Suprapubic skin (tissue), 4 donors: ENCODE data around the gene SND1. TPM values are rescaled to one million over a fixed set of nuclear protein-coding genes. Genes with fewer than 3 reads are reported as not detected.

Experiments
- DNase-seq, 2 donors: peaks; one replicate each; pipeline ENCODE4 v3.0.0-alpha.2; 2019; ENCODE audit warnings: low spot score in 2 of 2
- H3K27ac ChIP-seq: fragments of 200-600 bp; sonication (generic); one replicate; pipeline ENCODE4 v1.5.1; 2019
- H3K27me3 ChIP-seq: fragments of 200-600 bp; sonication (generic); one replicate; pipeline ENCODE4 v1.5.1; 2019
- H3K36me3 ChIP-seq: fragments of 200-600 bp; sonication (generic); one replicate; pipeline ENCODE4 v1.5.1; 2019
- H3K4me1 ChIP-seq: fragments of 200-600 bp; sonication (generic); one replicate; pipeline ENCODE4 v1.5.1; 2019
- H3K4me3 ChIP-seq: fragments of 200-600 bp; sonication (generic); one replicate; pipeline ENCODE4 v1.5.1; 2019; ENCODE audit warnings: mild to moderate bottlenecking
- H3K9me3 ChIP-seq: fragments of 200-600 bp; sonication (generic); one replicate; pipeline ENCODE4 v1.5.1; 2019
- EP300 ChIP-seq: sonication (generic); formaldehyde crosslinking; IDR thresholded peaks from one replicate; pipeline ENCODE4 v1.6.1; 2017; ENCODE audit warnings: antibody characterized with exemption
- POLR2A ChIP-seq, 2 donors: fragments of 450-650 bp; IDR thresholded peaks; one replicate each; pipeline ENCODE4 v1.6.1; 2017; ENCODE audit warnings: antibody characterized with exemption in 2 of 2, mild to moderate bottlenecking in 2 of 2, moderate library complexity in 2 of 2
- POLR2AphosphoS5 ChIP-seq, 3 donors: sonication (generic); formaldehyde crosslinking; IDR thresholded peaks; one replicate each; pipeline ENCODE4 v1.6.1; 2017; ENCODE audit warnings: antibody characterized with exemption in 3 of 3
- WGBS: methylation state at CpG from one replicate; pipeline ENCODE4 v1.1.5; 2018; 5-methylcytosine and 5-hydroxymethylcytosine counted together
- total RNA-seq, 4 donors: library from RNA; depleted of rRNA; stranded (reverse); fragments of >200 nt; gene quantifications; one replicate each; pipeline ENCODE4 v1.1.0, GENCODE V29; 2016
- TF ChIP-seq, protein P1 (sequence below), 2 donors: fragments of 200-600 bp in 1 of 2; fragments of 450-650 bp in 1 of 2; sonication (generic) in 1 of 2; IDR thresholded peaks; one replicate each; pipeline ENCODE4 v1.5.1; 2016 to 2019; ENCODE audit warnings: antibody characterized with exemption in 2 of 2, mild to moderate bottlenecking in 1 of 2, moderate library complexity in 1 of 2

SND1 gene
- total RNA-seq, 4 donors from 2014 or later, result 72.2 to 99.8 (median 77.2) TPM

DNA sequence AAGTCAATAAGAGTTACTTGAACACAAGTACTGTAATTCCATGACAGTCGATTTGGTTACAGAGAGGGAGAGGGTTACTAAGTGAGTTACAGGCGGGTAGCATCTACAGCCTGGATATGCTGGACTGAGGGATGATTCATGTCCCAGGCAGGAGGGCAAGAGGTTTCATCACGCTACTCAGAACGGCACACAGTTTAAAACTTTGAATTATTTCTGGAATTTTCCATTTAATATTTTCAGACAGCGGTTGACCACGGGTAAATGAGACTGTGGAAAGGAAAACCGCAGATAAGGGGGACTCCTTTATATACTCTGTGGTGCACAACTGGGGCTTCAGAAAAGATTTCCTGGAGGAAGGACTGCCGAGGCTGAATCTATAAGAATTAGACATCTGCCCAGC is 404.9 kb downstream of the SND1 start:
- DNase-seq, result no peak
- H3K27me3 ChIP-seq, result no peaks in the 10 kb centered on the region
- no peak overlapping the region for H3K4me3 ChIP-seq
- H3K27ac ChIP-seq, result no peak overlapping the region
- TF ChIP-seq POLR2A (IDR thresholded peaks at IDR 0.05) (no peak), EP300 (no peak), POLR2AphosphoS5 (IDR thresholded peaks at IDR 0.05) (no peak)
- TF ChIP-seq, protein P1, sequence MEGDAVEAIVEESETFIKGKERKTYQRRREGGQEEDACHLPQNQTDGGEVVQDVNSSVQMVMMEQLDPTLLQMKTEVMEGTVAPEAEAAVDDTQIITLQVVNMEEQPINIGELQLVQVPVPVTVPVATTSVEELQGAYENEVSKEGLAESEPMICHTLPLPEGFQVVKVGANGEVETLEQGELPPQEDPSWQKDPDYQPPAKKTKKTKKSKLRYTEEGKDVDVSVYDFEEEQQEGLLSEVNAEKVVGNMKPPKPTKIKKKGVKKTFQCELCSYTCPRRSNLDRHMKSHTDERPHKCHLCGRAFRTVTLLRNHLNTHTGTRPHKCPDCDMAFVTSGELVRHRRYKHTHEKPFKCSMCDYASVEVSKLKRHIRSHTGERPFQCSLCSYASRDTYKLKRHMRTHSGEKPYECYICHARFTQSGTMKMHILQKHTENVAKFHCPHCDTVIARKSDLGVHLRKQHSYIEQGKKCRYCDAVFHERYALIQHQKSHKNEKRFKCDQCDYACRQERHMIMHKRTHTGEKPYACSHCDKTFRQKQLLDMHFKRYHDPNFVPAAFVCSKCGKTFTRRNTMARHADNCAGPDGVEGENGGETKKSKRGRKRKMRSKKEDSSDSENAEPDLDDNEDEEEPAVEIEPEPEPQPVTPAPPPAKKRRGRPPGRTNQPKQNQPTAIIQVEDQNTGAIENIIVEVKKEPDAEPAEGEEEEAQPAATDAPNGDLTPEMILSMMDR (IDR thresholded peaks at IDR 0.05), result no peak
- WGBS, result 91% methylated on average over 8 of the region's 8 CpGs
- no peaks in the 10 kb centered on the region for H3K36me3 ChIP-seq
- H3K9me3 ChIP-seq, result no peaks in the 10 kb centered on the region
- H3K4me1 ChIP-seq, result no peaks in the 10 kb centered on the region

DNA sequence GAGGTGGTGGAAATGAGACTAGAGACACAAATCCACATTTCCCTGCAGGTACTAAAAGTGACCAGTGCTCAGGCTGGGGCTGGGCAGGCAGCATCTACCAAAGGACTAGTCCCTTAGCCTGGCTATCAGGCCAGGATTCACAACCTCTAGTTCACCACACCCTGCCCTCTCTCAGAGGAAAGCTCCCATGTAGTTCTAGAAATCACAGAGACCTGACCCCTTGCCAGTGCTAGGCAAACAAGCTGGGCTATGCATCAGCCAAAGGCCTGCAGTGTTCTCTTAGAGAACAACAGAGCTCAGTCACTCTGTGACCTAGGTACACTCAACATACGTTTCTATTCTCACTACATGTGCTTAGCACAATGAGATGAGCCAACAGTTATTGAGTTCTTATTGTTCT is 405.9 kb downstream of the SND1 start:
- Histone ChIP-seq H3K36me3 (no peaks in the 10 kb centered on the region), H3K27ac (no peak overlapping the region), H3K9me3 (no peaks in the 10 kb centered on the region), H3K27me3 (no peaks in the 10 kb centered on the region), H3K4me3 (no peak overlapping the region), H3K4me1 (no peaks in the 10 kb centered on the region)
- no peak for TF ChIP-seq EP300
- no peak for DNase-seq
- 86% methylated on average over 1 of the region's 1 CpG for WGBS

DNA sequence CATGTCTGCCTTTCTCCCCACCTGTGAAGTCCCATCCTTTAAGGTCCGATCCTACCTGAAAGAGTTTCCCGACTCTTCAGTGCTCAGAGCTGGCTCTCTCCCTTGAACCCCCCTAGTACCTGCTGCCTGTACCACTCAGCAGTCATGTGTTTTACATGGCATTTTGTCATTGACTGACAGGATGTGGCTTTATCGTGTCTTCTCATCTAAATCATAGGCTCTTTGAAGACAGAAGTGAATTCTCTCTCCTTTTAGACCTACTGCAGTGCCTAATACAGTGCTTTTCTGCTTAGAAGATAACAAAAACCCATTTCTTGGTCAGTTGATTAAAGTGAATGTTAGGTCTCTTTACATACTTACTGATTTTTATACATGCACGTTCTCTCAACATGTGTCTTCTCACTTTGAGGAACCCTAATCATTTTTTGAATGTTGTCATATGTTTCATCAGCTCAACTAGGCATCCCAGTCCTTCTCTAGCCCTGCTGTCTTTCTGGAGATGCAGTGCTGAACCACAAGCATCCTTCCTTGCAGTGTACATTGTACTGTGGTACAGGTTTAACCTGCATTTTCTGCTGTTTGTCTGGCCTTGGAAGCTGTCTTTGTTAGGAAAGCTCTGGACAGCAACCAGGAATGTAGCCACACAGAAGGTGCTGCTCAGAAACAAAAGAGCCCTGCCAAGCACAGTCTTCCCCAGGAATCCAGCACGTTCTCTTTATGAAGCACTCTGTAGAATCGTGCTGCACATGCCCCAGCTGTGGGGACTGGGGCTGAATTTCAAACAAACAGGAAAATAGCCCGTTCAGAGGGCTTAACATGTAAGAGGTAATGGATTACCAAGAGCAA is 407.4 kb downstream of the SND1 start:
- Histone ChIP-seq H3K36me3 (no peaks in the 10 kb centered on the region), H3K4me3 (no peak overlapping the region), H3K4me1 (no peaks in the 10 kb centered on the region), H3K27ac (no peak overlapping the region), H3K27me3 (no peaks in the 10 kb centered on the region), H3K9me3 (no peaks in the 10 kb centered on the region)
- 84% methylated on average over 7 of the region's 7 CpGs for WGBS
- no peak for DNase-seq
- TF ChIP-seq, protein P1 (IDR thresholded peaks at IDR 0.05), result no peak
- TF ChIP-seq POLR2AphosphoS5 (IDR thresholded peaks at IDR 0.05) (no peak), EP300 (no peak)

DNA sequence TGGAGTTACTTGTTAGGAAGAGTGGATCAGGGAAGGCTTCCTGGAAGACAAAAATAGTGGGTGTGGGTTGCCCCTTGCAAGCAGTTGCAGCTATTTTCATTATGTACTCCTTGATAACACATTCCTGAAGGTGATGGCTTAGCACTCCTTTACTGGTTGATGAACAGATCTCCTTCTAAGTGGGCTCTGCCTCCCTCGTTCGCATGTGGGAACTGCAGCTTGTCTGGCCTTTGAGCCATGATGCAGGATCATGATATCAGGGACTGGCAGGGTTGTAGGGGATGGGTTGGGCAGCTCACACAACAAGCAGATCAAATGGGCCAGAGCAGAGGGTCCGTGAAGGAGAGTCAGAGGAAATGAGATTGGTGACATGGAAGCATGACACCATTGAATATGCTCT is 408.0 kb downstream of the SND1 start:
- no peak for DNase-seq
- 94% methylated on average over 3 of the region's 3 CpGs for WGBS
- TF ChIP-seq EP300 (no peak), POLR2AphosphoS5 (IDR thresholded peaks at IDR 0.05) (no peak), POLR2A (IDR thresholded peaks at IDR 0.05) (no peak)
- TF ChIP-seq, protein P1 (IDR thresholded peaks at IDR 0.05), result no peak

DNA sequence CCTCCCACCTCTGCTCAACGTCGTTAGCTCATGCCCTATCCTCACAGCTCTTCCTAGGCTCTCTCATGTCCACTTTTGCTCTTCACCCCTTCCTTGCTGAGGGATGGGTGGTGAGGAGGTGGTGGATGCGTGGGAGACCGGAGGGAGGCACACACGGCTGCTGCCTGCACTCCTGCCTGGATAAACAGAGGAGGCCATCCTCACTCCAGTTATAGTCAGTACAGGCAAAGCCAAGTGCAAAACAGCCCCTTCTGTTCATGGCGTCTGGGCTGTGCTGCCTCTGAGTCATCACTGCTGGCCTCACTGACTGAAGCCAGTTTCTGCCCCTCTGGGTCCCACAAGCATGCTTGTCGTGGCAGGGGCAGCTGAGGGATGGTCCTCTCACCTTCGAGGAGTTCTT is 411.1 kb downstream of the SND1 start:
- DNase-seq, result no peak
- 96% methylated on average over 7 of the region's 8 CpGs for WGBS
- H3K36me3 ChIP-seq, result no peaks in the 10 kb centered on the region
- H3K4me3 ChIP-seq, result no peak overlapping the region
- no peaks in the 10 kb centered on the region for H3K9me3 ChIP-seq
- no peak overlapping the region for H3K27ac ChIP-seq
- no peaks in the 10 kb centered on the region for H3K4me1 ChIP-seq
- TF ChIP-seq EP300 (no peak), POLR2AphosphoS5 (IDR thresholded peaks at IDR 0.05) (no peak)
- TF ChIP-seq, protein P1 (IDR thresholded peaks at IDR 0.05), result no peak
- no peaks in the 10 kb centered on the region for H3K27me3 ChIP-seq

More for the DNA sequence above, 408.0 kb downstream of the SND1 start:
- Histone ChIP-seq H3K36me3 (no peaks in the 10 kb centered on the region), H3K27ac (no peak overlapping the region), H3K27me3 (no peaks in the 10 kb centered on the region), H3K4me3 (no peak overlapping the region), H3K9me3 (no peaks in the 10 kb centered on the region), H3K4me1 (no peaks in the 10 kb centered on the region)
